Neuronal stem cell (in vitro differentiated cells): ENCODE results near the gene PCK1.
A peak's percentile ranks its signal among the peaks of the same experiment; 100 is the strongest.

ENCODE experiments used
- DNase-seq: peaks from one replicate; pipeline ENCODE4 v3.0.0-alpha.2; 2013; ENCODE audit warnings: low spot score
- H2AFZ ChIP-seq: one replicate; pipeline ENCODE4 v1.6.1; 2013; ENCODE audit warnings: mild to moderate bottlenecking, low read length, inconsistent platforms
- H2AK5ac ChIP-seq: 2 replicates; pipeline ENCODE4 v1.6.1; 2013; ENCODE audit warnings: low read depth, mild to moderate bottlenecking, inconsistent platforms, low read length, moderate library complexity, mixed read lengths
- H2BK120ac ChIP-seq: 2 replicates; pipeline ENCODE4 v1.6.1; 2013; ENCODE audit warnings: low read depth, mild to moderate bottlenecking, inconsistent platforms, low read length, moderate library complexity, mixed read lengths
- H2BK12ac ChIP-seq: one replicate; pipeline ENCODE4 v1.6.1; 2013; ENCODE audit warnings: low read length, inconsistent platforms
- H2BK15ac ChIP-seq: 2 replicates; pipeline ENCODE4 v1.6.1; 2013; ENCODE audit warnings: mild to moderate bottlenecking, low read length, inconsistent platforms, mixed read lengths
- H2BK5ac ChIP-seq: one replicate; pipeline ENCODE4 v1.6.1; 2013; ENCODE audit warnings: inconsistent platforms, mild to moderate bottlenecking, low read length, moderate library complexity
- H3K14ac ChIP-seq: one replicate; pipeline ENCODE4 v1.6.1; 2013; ENCODE audit warnings: low read length, inconsistent platforms
- H3K18ac ChIP-seq: 2 replicates; pipeline ENCODE4 v1.6.1; 2013; ENCODE audit warnings: low read length, inconsistent platforms
- H3K23ac ChIP-seq: 2 replicates; pipeline ENCODE4 v1.6.1; 2013; ENCODE audit warnings: low read depth, mild to moderate bottlenecking, mixed read lengths, low read length, inconsistent platforms; ENCODE audit not compliant: poor library complexity
- H3K27ac ChIP-seq: replicated peaks from 3 replicates; pipeline ENCODE4 v1.5.1; 2013; ENCODE audit warnings: low read length, inconsistent platforms
- H3K27me3 ChIP-seq, 3 experiments: 2 replicates each; pipeline ENCODE4 v1.6.1; 2013; ENCODE audit warnings: low read length in 3 of 3, mild to moderate bottlenecking in 2 of 3, inconsistent platforms in 1 of 3, low read depth in 1 of 3, mixed read lengths in 1 of 3, moderate library complexity in 1 of 3; ENCODE audit not compliant: control insufficient read depth in 3 of 3, insufficient read depth in 3 of 3
- H3K36me3 ChIP-seq, 2 donors: replicated peaks in 1 of 2; 2 replicates each; pipeline ENCODE4 v1.6.1; 2013; ENCODE audit warnings: low read length in 2 of 2; ENCODE audit not compliant: control insufficient read depth in 2 of 2, insufficient read depth in 2 of 2
- H3K4ac ChIP-seq: 2 replicates; pipeline ENCODE4 v1.6.1; 2013; ENCODE audit warnings: inconsistent platforms, mild to moderate bottlenecking, low read length, moderate library complexity
- H3K4me1 ChIP-seq, 2 donors: 1 replicate in 1 of 2; 2 replicates in 1 of 2; pipeline ENCODE4 v1.6.1; 2013; ENCODE audit warnings: low read length in 2 of 2, low read depth in 1 of 2; ENCODE audit not compliant: control insufficient read depth in 2 of 2, insufficient read depth in 1 of 2
- H3K4me2 ChIP-seq: one replicate; pipeline ENCODE4 v1.6.1; 2013; ENCODE audit warnings: mild to moderate bottlenecking, low read length, inconsistent platforms; ENCODE audit not compliant: insufficient read depth, poor library complexity, severe bottlenecking
- H3K4me3 ChIP-seq, 2 donors: 2 replicates each; pipeline ENCODE4 v1.5.1; 2013; ENCODE audit warnings: low read length in 2 of 2, mild to moderate bottlenecking in 2 of 2, inconsistent platforms in 1 of 2, moderate library complexity in 1 of 2
- H3K79me1 ChIP-seq: one replicate; pipeline ENCODE4 v1.6.1; 2013; ENCODE audit warnings: low read depth, mild to moderate bottlenecking, inconsistent platforms, low read length, moderate library complexity
- H3K9ac ChIP-seq: one replicate; pipeline ENCODE4 v1.6.1; 2013; ENCODE audit warnings: mild to moderate bottlenecking, low read depth, low read length, inconsistent platforms; ENCODE audit not compliant: poor library complexity
- H3K9me3 ChIP-seq, 2 donors: replicated peaks in 1 of 2; 2 replicates each; pipeline versions ENCODE3 to v1.6.1; 2013; ENCODE audit warnings: low read length in 2 of 2, mild to moderate bottlenecking in 2 of 2, inconsistent platforms in 1 of 2, low read depth in 1 of 2, mixed read lengths in 1 of 2, moderate library complexity in 1 of 2; ENCODE audit not compliant: control insufficient read depth in 2 of 2, insufficient read depth in 1 of 2
- H4K8ac ChIP-seq: one replicate; pipeline ENCODE4 v1.6.1; 2013; ENCODE audit warnings: low read depth, mild to moderate bottlenecking, inconsistent platforms, low read length, moderate library complexity
- H4K91ac ChIP-seq: one replicate; pipeline ENCODE4 v1.6.1; 2013; ENCODE audit warnings: low read length, low read depth, mild to moderate bottlenecking, inconsistent platforms; ENCODE audit not compliant: poor library complexity
- WGBS, 2 donors: extraction: QIAGEN DNeasy Blood & Tissue Kit; methylation state at CpG; one replicate each; pipeline ENCODE4 v1.1.7; 2013; ENCODE audit warnings: missing lambda C conversion rate in 2 of 2, mixed read lengths in 1 of 2; ENCODE audit not compliant: insufficient read length in 2 of 2, insufficient replicate concordance in 1 of 2; ENCODE audit errors: extremely low coverage in 2 of 2; 5-methylcytosine and 5-hydroxymethylcytosine counted together

PCK1 gene

DNA sequence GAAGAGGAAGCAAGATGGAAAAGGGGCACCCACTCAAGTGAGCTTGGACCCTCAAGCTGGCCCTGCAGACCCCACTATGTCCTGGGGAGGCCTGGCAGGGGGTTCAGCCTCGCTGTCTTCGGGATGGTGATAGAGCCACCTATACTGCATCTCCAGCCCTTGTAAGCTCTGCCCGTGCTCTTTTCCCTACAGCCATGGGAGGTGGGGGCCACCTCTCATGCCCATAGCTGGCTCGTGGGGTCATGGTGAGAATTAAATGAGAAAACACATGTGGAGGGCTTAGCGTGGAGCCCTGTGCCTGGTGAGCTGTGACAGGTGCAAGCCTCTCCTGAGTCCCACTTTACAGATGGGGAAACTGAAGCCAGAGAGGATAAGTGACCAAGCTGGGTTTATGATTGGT, 27.7 kb downstream of the PCK1 start:
- no peak overlapping the region for H3K4me3 ChIP-seq
- H4K91ac ChIP-seq, result no peak overlapping the region
- peaks cover 0 to 12% (median 0%) of the 10 kb centered on the region in 3 experiments for H3K27me3 ChIP-seq
- H3K9ac ChIP-seq, result peak overlapping the region; percentile 15
- H3K14ac ChIP-seq, result no peak overlapping the region
- H2BK12ac ChIP-seq, result no peak overlapping the region
- no peak overlapping the region for H3K4me2 ChIP-seq
- H3K4ac ChIP-seq, result no peak overlapping the region
- no CpG with 5 or more reads among the region's 5 CpGs for WGBS, 2 donors
- H3K4me1 ChIP-seq, result peaks cover 0 to 3% of the 10 kb centered on the region in 2 donors
- peaks cover 0 to 5% of the 10 kb centered on the region in 2 donors for H3K9me3 ChIP-seq
- DNase-seq, result no peak
- H2BK15ac ChIP-seq, result no peak overlapping the region
- H3K23ac ChIP-seq, result peak overlapping the region; percentile 44
- no peak overlapping the region for H3K27ac ChIP-seq
- no peak overlapping the region for H2BK120ac ChIP-seq
- H2AFZ ChIP-seq, result no peak overlapping the region
- peak overlapping the region; percentile 52 for H2AK5ac ChIP-seq
- no peak overlapping the region for H4K8ac ChIP-seq
- H3K79me1 ChIP-seq, result peaks cover 2% of the 10 kb centered on the region
- H3K18ac ChIP-seq, result peak overlapping the region; percentile 45
- H2BK5ac ChIP-seq, result no peak overlapping the region
- no peaks in the 10 kb centered on the region for H3K36me3 ChIP-seq

DNA sequence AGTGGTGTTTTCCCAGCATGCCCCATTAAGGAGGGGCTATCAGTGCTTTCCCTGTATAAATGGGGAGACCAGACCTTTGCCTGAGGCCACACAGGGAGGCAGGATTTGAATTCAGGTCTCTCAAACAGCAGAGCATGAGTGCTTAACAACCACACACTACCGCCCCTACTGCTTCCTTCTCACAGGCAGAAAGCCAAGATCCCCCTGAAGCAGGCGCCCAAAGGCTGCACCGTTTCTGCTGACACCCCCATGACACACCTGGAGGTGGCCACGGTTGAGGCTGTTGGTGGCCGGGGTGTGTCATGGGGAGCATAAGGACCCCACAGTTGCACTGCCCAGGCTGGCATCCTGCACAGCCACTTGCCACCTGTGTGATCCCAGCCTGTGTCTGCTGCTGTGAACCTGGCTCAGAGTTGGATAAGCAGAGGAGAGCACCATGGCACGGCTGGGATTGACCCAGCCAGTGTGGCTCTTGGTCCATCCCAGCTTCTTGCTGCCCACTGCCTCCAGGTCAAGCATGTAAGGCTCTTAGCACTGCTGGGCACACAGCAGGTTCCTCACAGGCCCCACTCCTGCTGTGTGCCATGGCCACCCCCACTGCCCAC, 28.3 kb downstream of the PCK1 start:
- no CpG with 5 or more reads among the region's 6 CpGs for WGBS, 2 donors
- no peaks in the 10 kb centered on the region for H3K79me1 ChIP-seq
- no peak overlapping the region for H3K9ac ChIP-seq
- peak overlapping the region; percentile 44 for H3K23ac ChIP-seq
- H3K18ac ChIP-seq, result peak overlapping the region; percentile 68
- H3K14ac ChIP-seq, result peak overlapping the region; percentile 5
- H3K4me2 ChIP-seq, result no peak overlapping the region
- no peak overlapping the region for H4K91ac ChIP-seq
- no peak for DNase-seq
- no peak overlapping the region for H4K8ac ChIP-seq
- H2BK15ac ChIP-seq, result no peak overlapping the region
- H2AFZ ChIP-seq, result no peak overlapping the region
- no peak overlapping the region for H2BK5ac ChIP-seq
- H3K27me3 ChIP-seq, result peaks cover 0 to 13% (median 0%) of the 10 kb centered on the region in 3 experiments
- no peak overlapping the region for H3K27ac ChIP-seq
- H3K36me3 ChIP-seq, result no peaks in the 10 kb centered on the region
- no peak overlapping the region for H3K4me3 ChIP-seq
- no peak overlapping the region for H3K4ac ChIP-seq
- no peak overlapping the region for H2BK120ac ChIP-seq
- peaks cover 0 to 3% of the 10 kb centered on the region in 2 donors for H3K4me1 ChIP-seq
- H2AK5ac ChIP-seq, result peak overlapping the region; percentile 53
- peak overlapping the region; percentile 59 for H2BK12ac ChIP-seq
- H3K9me3 ChIP-seq, result peaks cover 0 to 1% of the 10 kb centered on the region in 2 donors

DNA sequence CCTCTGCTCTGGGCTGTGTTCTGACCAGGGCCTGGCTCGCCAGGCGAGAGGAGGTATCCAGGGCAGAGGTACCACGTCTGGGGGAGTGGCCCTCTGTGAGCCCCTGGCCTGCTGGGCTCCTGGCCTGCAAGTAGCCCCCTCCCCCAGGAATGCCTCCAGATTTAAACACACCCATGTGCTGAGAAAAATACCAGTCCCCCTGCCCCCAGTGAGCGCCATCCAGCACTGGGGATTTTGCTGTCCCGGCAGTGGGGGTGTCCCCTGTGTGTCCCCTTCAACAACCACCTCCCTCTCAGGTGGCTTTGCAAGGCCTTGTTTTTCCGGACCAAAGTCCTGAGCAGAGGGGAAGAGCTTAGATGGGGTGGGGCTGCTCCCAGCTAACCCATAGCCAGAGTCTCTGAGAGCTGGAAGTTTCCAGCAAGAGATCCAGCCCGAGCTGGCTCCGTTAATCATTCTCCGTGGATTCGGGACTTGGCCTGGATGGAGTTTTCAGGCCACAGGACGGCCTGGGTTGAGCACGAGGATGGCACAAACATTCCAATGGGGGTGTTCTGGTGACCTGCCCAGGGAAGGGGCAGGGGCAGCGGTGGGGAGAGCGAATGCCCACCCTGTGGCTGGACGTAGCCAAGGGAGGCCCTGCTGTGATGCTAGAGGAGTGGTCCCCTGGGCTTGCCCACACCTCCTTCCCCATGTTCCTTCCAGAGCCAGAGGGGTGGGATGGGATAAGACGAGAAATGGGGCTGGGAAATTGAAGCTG, 29.0 kb downstream of the PCK1 start:
- Histone ChIP-seq H3K14ac (peak overlapping the region; percentile 32), H3K79me1 (no peaks in the 10 kb centered on the region), H2BK15ac (peak overlapping the region; percentile 22), H3K4me1 (peaks cover 0 to 3% of the 10 kb centered on the region in 2 donors), H3K27ac (no peak overlapping the region), H3K23ac (peak overlapping the region; percentile 20), H2BK120ac (no peak overlapping the region), H2BK5ac (no peak overlapping the region), H3K36me3 (no peaks in the 10 kb centered on the region), H4K91ac (no peak overlapping the region), H3K27me3 (peaks cover 0 to 18% (median 0%) of the 10 kb centered on the region in 3 experiments), H4K8ac (no peak overlapping the region), H2AK5ac (peak overlapping the region; percentile 63), H3K4me3 (no peak overlapping the region), H2BK12ac (peak overlapping the region; percentile 59), H3K4me2 (no peak overlapping the region), H2AFZ (no peak overlapping the region), H3K9ac (no peak overlapping the region), H3K18ac (peak overlapping the region; percentile 68), H3K9me3 (peaks cover 0 to 1% of the 10 kb centered on the region in 2 donors), H3K4ac (no peak overlapping the region)
- WGBS, 2 donors, result no CpG with 5 or more reads among the region's 16 CpGs
- DNase-seq, result no peak
